ENCODE results near the gene FAM13A.
"Not testable (repeated sequence)": the region's sequence is repeated elsewhere in the genome, so short reads cannot be mapped to it uniquely, and the experiment has no call there.

FAM13A gene

GRCh38 chr4:88908003-88908402 lies 149.0 kb downstream of the FAM13A start:
- DNase-seq (ENCODE audit: low read depth in 4 of 4, low spot score in 1 of 4) = no peak

- no peak for DNase-seq (ENCODE audit: low read depth in 4 of 4, low spot score in 1 of 4)
These were observed 149.5 kb downstream of the FAM13A start for GRCh38 chr4:88907478-88907877.

GRCh38 chr4:88904240-88904639 lies 152.7 kb downstream of the FAM13A start:
- DNase-seq (ENCODE audit: low read depth in 4 of 4, low spot score in 1 of 4) = not testable (repeated sequence)

GRCh38 chr4:88900432-88900831 lies 156.6 kb downstream of the FAM13A start:
- no peak for DNase-seq (ENCODE audit: low read depth in 4 of 4, low spot score in 1 of 4)

GRCh38 chr4:88897752-88898151 lies 159.2 kb downstream of the FAM13A start:
- no peak for DNase-seq (ENCODE audit: low read depth in 4 of 4, low spot score in 1 of 4)

GRCh38 chr4:88897180-88897579 lies 159.8 kb downstream of the FAM13A start:
- DNase-seq (ENCODE audit: low read depth in 4 of 4, low spot score in 1 of 4) = no peak

- DNase-seq (ENCODE audit: low read depth in 4 of 4, low spot score in 1 of 4) = no peak
These were observed 163.0 kb downstream of the FAM13A start for GRCh38 chr4:88893961-88894360.

- no peak for DNase-seq (ENCODE audit: low read depth in 4 of 4, low spot score in 1 of 4)
These were observed 164.3 kb downstream of the FAM13A start for GRCh38 chr4:88892646-88893045.

- no peak for DNase-seq (ENCODE audit: low read depth in 4 of 4, low spot score in 1 of 4)
These were observed 165.3 kb downstream of the FAM13A start for GRCh38 chr4:88891636-88892035.

- not testable (repeated sequence) for DNase-seq (ENCODE audit: low read depth in 4 of 4, low spot score in 1 of 4)
These were observed 169.6 kb downstream of the FAM13A start for GRCh38 chr4:88887409-88887808.

GRCh38 chr4:88881227-88881569 lies 175.8 kb downstream of the FAM13A start:
- DNase-seq (ENCODE audit: low read depth in 4 of 4, low spot score in 1 of 4) = no peak

GRCh38 chr4:88880501-88881226 lies 176.3 kb downstream of the FAM13A start:
- no peak for DNase-seq (ENCODE audit: low read depth in 4 of 4, low spot score in 1 of 4)

GRCh38 chr4:88879991-88880390 lies 177.0 kb downstream of the FAM13A start:
- DNase-seq (ENCODE audit: low read depth in 4 of 4, low spot score in 1 of 4) = no peak

- DNase-seq (ENCODE audit: low read depth in 4 of 4, low spot score in 1 of 4) = no peak
These were observed 178.3 kb downstream of the FAM13A start for GRCh38 chr4:88878642-88879041.

GRCh38 chr4:88870428-88870827 lies 186.6 kb downstream of the FAM13A start:
- no peak for DNase-seq (ENCODE audit: low read depth in 4 of 4, low spot score in 1 of 4)

- DNase-seq (ENCODE audit: low read depth in 4 of 4, low spot score in 1 of 4) = no peak
These were observed 188.5 kb downstream of the FAM13A start for GRCh38 chr4:88868510-88868909.

GRCh38 chr4:88866862-88867550 lies 190.0 kb downstream of the FAM13A start:
- no peak for DNase-seq (ENCODE audit: low read depth in 4 of 4, low spot score in 1 of 4)

GRCh38 chr4:88865466-88865865 lies 191.5 kb downstream of the FAM13A start:
- no peak for DNase-seq (ENCODE audit: low read depth in 4 of 4, low spot score in 1 of 4)

GRCh38 chr4:88865046-88865445 lies 191.9 kb downstream of the FAM13A start:
- DNase-seq (ENCODE audit: low read depth in 4 of 4, low spot score in 1 of 4) = no peak

- DNase-seq (ENCODE audit: low read depth in 4 of 4, low spot score in 1 of 4) = no peak
These were observed 196.4 kb downstream of the FAM13A start for GRCh38 chr4:88860586-88860985.

GRCh38 chr4:88859191-88859812 lies 197.7 kb downstream of the FAM13A start:
- no peak for DNase-seq (ENCODE audit: low read depth in 4 of 4, low spot score in 1 of 4)

GRCh38 chr4:88858752-88859151 lies 198.2 kb downstream of the FAM13A start:
- no peak for DNase-seq (ENCODE audit: low read depth in 4 of 4, low spot score in 1 of 4)
